ENCODE results near the gene WNT7A.

Gene WNT7A

DNA sequence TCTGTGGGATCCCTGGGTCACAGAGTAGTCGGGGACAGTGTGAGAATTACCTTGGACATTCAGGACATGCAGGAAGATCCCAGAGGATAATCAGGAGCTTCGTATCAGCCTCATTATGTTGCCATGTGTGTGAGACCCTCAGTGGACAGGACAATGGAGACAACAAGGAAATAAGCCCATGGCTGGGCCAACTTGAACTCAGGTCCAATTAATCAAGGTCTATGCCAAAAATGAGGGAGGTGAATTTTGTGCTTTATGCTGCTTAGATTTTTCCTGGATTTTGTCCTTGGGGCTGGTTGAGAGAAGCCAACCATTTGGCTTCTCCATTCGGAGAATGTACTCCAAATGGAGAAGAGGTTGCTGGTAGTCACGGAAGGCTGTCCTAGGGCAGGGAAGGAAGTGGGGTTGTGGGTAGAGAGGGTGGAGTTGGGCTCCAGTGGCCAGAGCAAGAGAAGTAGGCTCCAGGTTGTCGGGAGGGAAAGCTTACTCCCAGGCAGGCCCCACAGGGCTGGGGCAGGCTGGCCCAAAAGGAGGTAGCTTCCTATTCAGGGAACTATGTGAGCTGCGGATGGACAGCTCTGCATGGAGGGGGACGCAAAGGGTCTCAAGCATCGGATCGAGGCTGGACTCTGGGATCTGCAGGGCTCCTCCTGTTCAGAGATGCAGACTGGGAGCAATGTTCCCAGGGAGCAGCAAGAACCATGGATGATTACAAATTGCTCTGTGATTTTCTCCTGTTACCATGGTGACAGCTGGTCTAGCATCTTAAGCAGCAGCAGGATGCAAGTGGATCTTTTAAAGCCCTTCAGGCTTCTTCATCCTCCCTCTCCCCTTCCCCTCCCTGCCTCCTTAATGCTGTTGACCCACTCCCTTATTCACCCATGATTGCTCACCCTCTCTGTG is 91.1 kb downstream of the WNT7A start:
- in situ Hi-C loops (cut with HindIII; ENCODE audit: low sequenced_read_pairs) = loop anchor here (5.0 kb wide), 1 partner anchor 44 kb away; no protein-coding TSS in a partner anchor
- TF ChIP-seq, protein P1, sequence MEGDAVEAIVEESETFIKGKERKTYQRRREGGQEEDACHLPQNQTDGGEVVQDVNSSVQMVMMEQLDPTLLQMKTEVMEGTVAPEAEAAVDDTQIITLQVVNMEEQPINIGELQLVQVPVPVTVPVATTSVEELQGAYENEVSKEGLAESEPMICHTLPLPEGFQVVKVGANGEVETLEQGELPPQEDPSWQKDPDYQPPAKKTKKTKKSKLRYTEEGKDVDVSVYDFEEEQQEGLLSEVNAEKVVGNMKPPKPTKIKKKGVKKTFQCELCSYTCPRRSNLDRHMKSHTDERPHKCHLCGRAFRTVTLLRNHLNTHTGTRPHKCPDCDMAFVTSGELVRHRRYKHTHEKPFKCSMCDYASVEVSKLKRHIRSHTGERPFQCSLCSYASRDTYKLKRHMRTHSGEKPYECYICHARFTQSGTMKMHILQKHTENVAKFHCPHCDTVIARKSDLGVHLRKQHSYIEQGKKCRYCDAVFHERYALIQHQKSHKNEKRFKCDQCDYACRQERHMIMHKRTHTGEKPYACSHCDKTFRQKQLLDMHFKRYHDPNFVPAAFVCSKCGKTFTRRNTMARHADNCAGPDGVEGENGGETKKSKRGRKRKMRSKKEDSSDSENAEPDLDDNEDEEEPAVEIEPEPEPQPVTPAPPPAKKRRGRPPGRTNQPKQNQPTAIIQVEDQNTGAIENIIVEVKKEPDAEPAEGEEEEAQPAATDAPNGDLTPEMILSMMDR (IDR thresholded peaks at IDR 0.05; ENCODE audit: low read depth, low read length, missing control alignments) = no peak
- DNase-seq (ENCODE audit: low read depth) = no peak
- H3K4me3 ChIP-seq (ENCODE audit: low read depth, low read length) = no peak overlapping the region

DNA sequence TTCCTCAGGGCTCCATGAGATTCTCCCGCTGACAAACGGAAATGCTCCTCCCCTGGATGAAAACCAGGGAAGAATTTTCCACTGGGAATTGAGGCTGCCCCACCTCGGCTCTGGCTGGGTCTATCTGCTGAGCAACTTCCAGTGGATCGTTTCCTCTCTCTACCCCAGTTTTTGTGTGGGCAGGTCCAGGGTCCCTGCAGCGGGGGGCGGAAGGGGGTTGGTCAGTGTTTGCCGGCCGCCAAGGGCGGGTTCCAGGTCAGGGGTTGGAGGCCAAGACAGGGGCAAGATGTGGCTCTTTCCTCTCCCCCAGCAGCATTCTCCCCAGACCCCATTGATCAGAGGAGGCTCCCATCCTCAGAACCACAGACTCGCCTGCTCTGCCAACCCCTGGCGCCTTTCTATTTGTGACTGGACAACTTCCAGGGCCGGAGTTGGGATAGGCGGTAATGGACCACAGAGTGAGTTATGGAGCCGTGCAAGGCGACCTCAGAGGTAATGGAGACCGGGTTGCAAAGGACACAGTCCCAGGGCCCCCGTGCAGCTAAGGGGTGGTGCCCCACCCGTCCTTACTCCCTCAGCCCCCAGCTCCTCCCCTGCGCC is 92.2 kb downstream of the WNT7A start:
- in situ Hi-C loops (cut with HindIII; ENCODE audit: low sequenced_read_pairs) = loop anchor here (5.0 kb wide), 1 partner anchor 45 kb away; no protein-coding TSS in a partner anchor
- no peak for DNase-seq (ENCODE audit: low read depth)
- H3K4me3 ChIP-seq (ENCODE audit: low read depth, low read length) = no peak overlapping the region
- TF ChIP-seq, protein P1 (IDR thresholded peaks at IDR 0.05; ENCODE audit: low read depth, low read length, missing control alignments) = no peak

- no peak overlapping the region for H3K4me3 ChIP-seq (ENCODE audit: low read depth, low read length)
- TF ChIP-seq, protein P1 (IDR thresholded peaks at IDR 0.05; ENCODE audit: low read depth, low read length, missing control alignments) = no peak
- in situ Hi-C loops (cut with HindIII; ENCODE audit: low sequenced_read_pairs) = loop anchor here (5.0 kb wide), 1 partner anchor 45 kb away; no protein-coding TSS in a partner anchor
- no peak for DNase-seq (ENCODE audit: low read depth)
These were observed 93.1 kb downstream of the WNT7A start for GRCh38 chr3:13786811-13787210.

DNA sequence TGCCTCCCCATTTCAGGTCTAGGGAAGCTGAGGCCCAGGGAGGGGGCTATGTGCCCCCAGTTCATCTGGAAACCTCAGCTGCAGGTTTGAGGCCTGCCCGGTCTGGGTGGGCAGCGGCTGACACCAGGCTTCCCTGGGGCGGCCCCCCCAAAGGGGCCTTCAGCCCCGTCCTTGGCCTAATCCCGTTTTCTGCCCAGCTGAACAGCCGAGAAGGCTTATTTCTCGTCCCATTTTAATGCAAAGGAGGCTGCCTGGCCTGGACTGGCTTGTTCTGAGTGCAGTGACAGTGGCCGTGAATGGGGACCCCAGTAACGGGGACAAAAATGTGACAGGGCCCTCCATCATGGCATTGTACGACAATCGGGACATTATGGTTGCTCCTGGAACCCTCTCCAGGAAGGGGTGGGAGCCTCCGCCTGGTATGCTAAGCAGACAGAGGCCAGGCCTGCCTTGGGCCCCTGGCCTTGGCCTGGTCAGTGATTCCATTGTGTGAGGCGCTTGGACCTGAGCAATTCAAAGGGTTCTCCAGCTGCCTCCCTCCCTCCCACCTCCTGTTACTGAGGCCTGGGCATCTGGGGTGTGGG is 93.9 kb downstream of the WNT7A start:
- in situ Hi-C loops (cut with HindIII; ENCODE audit: low sequenced_read_pairs) = loop anchor here (5.0 kb wide), 1 partner anchor 46 kb away; no protein-coding TSS in a partner anchor
- no peak for DNase-seq (ENCODE audit: low read depth)
- TF ChIP-seq, protein P1 (IDR thresholded peaks at IDR 0.05; ENCODE audit: low read depth, low read length, missing control alignments) = no peak
- H3K4me3 ChIP-seq (ENCODE audit: low read depth, low read length) = no peak overlapping the region

DNA sequence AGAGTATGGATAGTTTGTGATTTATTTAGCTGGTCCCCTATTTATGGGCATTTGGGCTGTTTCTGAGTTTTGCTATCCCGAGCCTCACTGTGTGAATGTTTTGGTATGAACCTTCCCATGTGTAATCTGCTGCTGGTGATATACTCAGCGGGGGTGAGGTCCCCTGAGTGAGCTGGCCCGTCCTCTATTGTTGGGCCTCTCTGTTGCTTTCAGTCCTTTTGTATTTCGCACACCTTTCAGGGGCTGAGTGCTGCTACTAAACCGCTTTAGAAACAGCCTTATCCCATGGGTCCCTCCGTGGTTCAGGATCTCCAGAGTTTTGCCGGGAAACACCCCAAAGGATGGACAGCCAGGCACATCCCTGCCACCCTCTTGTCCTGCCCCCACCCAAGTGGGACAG is 94.5 kb downstream of the WNT7A start:
- in situ Hi-C loops (cut with HindIII; ENCODE audit: low sequenced_read_pairs) = loop anchor here (5.0 kb wide), 1 partner anchor 47 kb away; no protein-coding TSS in a partner anchor
- TF ChIP-seq, protein P1 (IDR thresholded peaks at IDR 0.05; ENCODE audit: low read depth, low read length, missing control alignments) = no peak
- DNase-seq (ENCODE audit: low read depth) = no peak
- no peak overlapping the region for H3K4me3 ChIP-seq (ENCODE audit: low read depth, low read length)

DNA sequence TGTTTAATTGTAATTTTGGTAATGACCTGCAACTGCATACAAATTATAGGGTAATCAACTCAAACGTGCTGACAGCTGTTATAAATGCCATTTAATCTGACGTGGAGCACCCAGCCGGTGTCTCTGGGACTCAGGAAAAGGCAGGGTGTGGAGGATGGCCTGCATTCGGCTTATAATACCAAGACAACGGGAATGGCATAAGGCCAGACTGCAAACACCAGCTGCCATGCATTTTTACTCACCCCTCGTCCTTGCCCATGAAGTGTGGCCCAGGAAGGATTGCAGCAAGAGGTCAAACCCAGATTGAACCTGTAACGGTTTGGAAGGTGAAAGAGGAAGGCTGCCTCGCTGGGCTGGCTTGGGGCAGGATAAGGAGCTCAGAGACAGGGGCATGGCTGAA is 96.4 kb downstream of the WNT7A start:
- no peak overlapping the region for H3K4me3 ChIP-seq (ENCODE audit: low read depth, low read length)
- TF ChIP-seq, protein P1 (IDR thresholded peaks at IDR 0.05; ENCODE audit: low read depth, low read length, missing control alignments) = no peak
- in situ Hi-C loops (cut with HindIII; ENCODE audit: low sequenced_read_pairs) = no loop called here
- DNase-seq (ENCODE audit: low read depth) = no peak
